Esophagus muscularis mucosa (tissue), 4 donors: ENCODE results near the gene PLEKHA6.

Experiments used
- CTCF ChIP-seq, 3 experiments: fragments of 200-600 bp in 2 of 3; fragments of 450-650 bp in 1 of 3; sonication (generic) in 2 of 3; IDR thresholded peaks; one replicate each; pipeline ENCODE4 v1.5.1; 2017 to 2019; ENCODE audit warnings: antibody characterized with exemption in 3 of 3, mild to moderate bottlenecking in 2 of 3, moderate library complexity in 1 of 3
- EP300 ChIP-seq: sonication (generic); formaldehyde crosslinking; IDR thresholded peaks from one replicate; pipeline ENCODE4 v1.6.1; 2017; ENCODE audit warnings: antibody characterized with exemption
- POLR2A ChIP-seq: fragments of 450-650 bp; IDR thresholded peaks from one replicate; pipeline ENCODE4 v1.6.1; 2017; ENCODE audit warnings: antibody characterized with exemption, moderate library complexity, mild to moderate bottlenecking, low read depth

- TF ChIP-seq CTCF (IDR thresholded peaks at IDR 0.05) (no peak), EP300 (no peak), POLR2A (no peak)
These were observed 17.4 kb upstream of the PLEKHA6 start for GRCh38 chr1:204376919-204377799.
